IMR-90 (cell line): ENCODE data around the gene PRR33. TPM values are rescaled to one million over a fixed set of nuclear protein-coding genes. Genes with fewer than 3 reads are reported as not detected.

Experiments used
- ATAC-seq: fragments of 200-7000 bp; cut with Tn5 transposase; 2 replicates; pipeline ENCODE4 v1.9.1; 2020; ENCODE audit warnings: low read depth, mild to moderate bottlenecking, moderate library complexity
- BruUV-seq: library from RNA; stranded (reverse); fragments of 400-500 nt; replicated peaks from 2 replicates; lab custom pipeline; 2021; lab: Mats Ljungman, UMichigan
- CTCF ChIA-PET: fragments of 300-600 bp; formaldehyde crosslinking; extraction: SDS; loops from one replicate; lab custom pipeline; 2021; ENCODE audit warnings: antibody characterized with exemption; lab: Yijun Ruan, JAX
- POLR2A ChIA-PET: fragments of 300-600 bp; sonication (Branson Sonifier 250); formaldehyde crosslinking; loops from one replicate; lab custom pipeline; 2022; ENCODE audit warnings: antibody characterized with exemption; ENCODE audit not compliant: unreplicated experiment; lab: Charles Lee
- DNase-seq: peaks from one replicate; pipeline ENCODE4 v3.0.0; 2013
- H2AFZ ChIP-seq: replicated peaks from 2 replicates; pipeline ENCODE3; 2013; ENCODE audit warnings: low read length, mild to moderate bottlenecking; ENCODE audit not compliant: poor library complexity
- H2AK5ac ChIP-seq: 2 replicates; pipeline ENCODE4 v1.6.1; 2013; ENCODE audit warnings: low read depth, low read length, inconsistent platforms
- H2AK9ac ChIP-seq: replicated peaks from 2 replicates; pipeline ENCODE3; 2013; ENCODE audit warnings: mild to moderate bottlenecking, low read depth, low read length, moderate library complexity; ENCODE audit not compliant: poor library complexity
- H2BK120ac ChIP-seq: 2 replicates; pipeline ENCODE4 v1.6.1; 2013; ENCODE audit warnings: low read depth, low read length, inconsistent platforms
- H2BK15ac ChIP-seq: 3 replicates; pipeline ENCODE4 v1.6.1; 2013; ENCODE audit warnings: low read depth, low read length, inconsistent platforms
- H2BK20ac ChIP-seq: 2 replicates; pipeline ENCODE4 v1.6.1; 2013; ENCODE audit warnings: low read depth, mild to moderate bottlenecking, inconsistent platforms, low read length, moderate library complexity
- H2BK5ac ChIP-seq: 2 replicates; pipeline ENCODE4 v1.6.1; 2013; ENCODE audit warnings: mild to moderate bottlenecking, low read depth, low read length, inconsistent platforms; ENCODE audit not compliant: poor library complexity, severe bottlenecking
- H3K14ac ChIP-seq: replicated peaks from 2 replicates; pipeline ENCODE4 v1.6.1; 2013; ENCODE audit warnings: low read depth, low read length, inconsistent platforms
- H3K18ac ChIP-seq: 2 replicates; pipeline ENCODE4 v1.6.1; 2013; ENCODE audit warnings: low read depth, low read length, control low read depth
- H3K23ac ChIP-seq: 2 replicates; pipeline ENCODE4 v1.6.1; 2013; ENCODE audit warnings: low read depth, low read length, inconsistent platforms
- H3K27ac ChIP-seq: 2 replicates; pipeline ENCODE4 v1.5.1; 2013; ENCODE audit warnings: mild to moderate bottlenecking, control low read depth, low read length; ENCODE audit not compliant: insufficient read depth
- H3K27me3 ChIP-seq: 2 replicates; pipeline ENCODE4 v1.6.1; 2013; ENCODE audit warnings: low read length; ENCODE audit not compliant: control insufficient read depth, insufficient read depth
- H3K36me3 ChIP-seq: 2 replicates; pipeline ENCODE4 v1.6.1; 2013; ENCODE audit warnings: low read length, mixed read lengths; ENCODE audit not compliant: control insufficient read depth, insufficient read depth
- H3K4ac ChIP-seq: 2 replicates; pipeline ENCODE4 v1.6.1; 2013; ENCODE audit warnings: low read depth, low read length, inconsistent platforms
- H3K4me1 ChIP-seq: 2 replicates; pipeline ENCODE4 v1.6.1; 2013; ENCODE audit warnings: low read length, mixed read lengths; ENCODE audit not compliant: control insufficient read depth, insufficient read depth
- H3K4me2 ChIP-seq: 2 replicates; pipeline ENCODE4 v1.6.1; 2013; ENCODE audit warnings: low read depth, mild to moderate bottlenecking, control low read depth, low read length, moderate library complexity
- H3K4me3 ChIP-seq: 2 replicates; pipeline ENCODE4 v1.5.1; 2013; ENCODE audit warnings: low read depth, mild to moderate bottlenecking, control low read depth, low read length, moderate library complexity; ENCODE audit not compliant: insufficient read depth
- H3K56ac ChIP-seq: 2 replicates; pipeline ENCODE4 v1.6.1; 2013; ENCODE audit warnings: low read length, inconsistent platforms; ENCODE audit not compliant: insufficient read depth; ENCODE audit errors: extremely low read depth
- H3K79me1 ChIP-seq, 2 experiments: 2 replicates each; pipeline ENCODE4 v1.6.1; 2013; ENCODE audit warnings: low read length in 2 of 2, inconsistent platforms in 1 of 2, low read depth in 1 of 2
- H3K9ac ChIP-seq: 2 replicates; pipeline ENCODE4 v1.6.1; 2013; ENCODE audit warnings: low read depth, low read length, control low read depth
- H3K9me1 ChIP-seq: 2 replicates; pipeline ENCODE4 v1.6.1; 2013; ENCODE audit warnings: low read length, inconsistent platforms; ENCODE audit not compliant: insufficient read depth
- H3K9me3 ChIP-seq: 2 replicates; pipeline ENCODE4 v1.6.1; 2013; ENCODE audit warnings: low read length; ENCODE audit not compliant: control insufficient read depth, insufficient read depth
- H4K20me1 ChIP-seq: 2 replicates; pipeline ENCODE4 v1.6.1; 2013; ENCODE audit warnings: low read length, inconsistent platforms; ENCODE audit not compliant: insufficient read depth
- H4K5ac ChIP-seq: 2 replicates; pipeline ENCODE4 v1.6.1; 2013; ENCODE audit warnings: mild to moderate bottlenecking, low read depth, low read length, control low read depth
- H4K8ac ChIP-seq, 2 experiments: 2 replicates each; pipeline ENCODE4 v1.6.1; 2013; ENCODE audit warnings: low read depth in 2 of 2, low read length in 2 of 2, control low read depth in 1 of 2, inconsistent platforms in 1 of 2
- H4K91ac ChIP-seq: 2 replicates; pipeline ENCODE4 v1.6.1; 2013; ENCODE audit warnings: low read depth, low read length, inconsistent platforms; ENCODE audit not compliant: insufficient read depth
- BHLHE40 ChIP-seq: fragments of 150-350 bp; IDR thresholded peaks from 2 replicates; pipeline ENCODE4 v1.6.1; 2016; ENCODE audit warnings: mild to moderate bottlenecking, low read depth, low read length
- CEBPB ChIP-seq: IDR thresholded peaks from 2 replicates; pipeline ENCODE4 v1.6.1; 2012; ENCODE audit warnings: low read depth, low read length, improper control_type of control experiment
- CHD1 ChIP-seq: IDR thresholded peaks from 2 replicates; pipeline ENCODE4 v1.6.1; 2012; ENCODE audit warnings: low read depth, low read length, improper control_type of control experiment
- FOS ChIP-seq: fragments of 150-350 bp; IDR thresholded peaks from 2 replicates; pipeline ENCODE4 v1.6.1; 2016; ENCODE audit warnings: low read depth, low read length
- MAFK ChIP-seq: IDR thresholded peaks from 2 replicates; pipeline ENCODE4 v1.6.1; 2012; ENCODE audit warnings: low read depth, low read length, improper control_type of control experiment
- MAZ ChIP-seq: IDR thresholded peaks from 2 replicates; pipeline ENCODE4 v1.6.1; 2012; ENCODE audit warnings: low read depth, mild to moderate bottlenecking, low read length, improper control_type of control experiment, moderate library complexity, borderline replicate concordance
- MXI1 ChIP-seq: IDR thresholded peaks from 2 replicates; pipeline ENCODE4 v1.6.1; 2012; ENCODE audit warnings: low read depth, mild to moderate bottlenecking, low read length, moderate library complexity, borderline replicate concordance
- NFE2L2 ChIP-seq: fragments of 150-350 bp; IDR thresholded peaks from 2 replicates; pipeline ENCODE4 v1.6.1; 2016; ENCODE audit warnings: low read depth, mild to moderate bottlenecking, low read length
- POLR2A ChIP-seq: IDR thresholded peaks from 2 replicates; pipeline ENCODE4 v1.6.1; 2012; ENCODE audit warnings: mild to moderate bottlenecking, low read depth, low read length
- RAD21 ChIP-seq: IDR thresholded peaks from 2 replicates; pipeline ENCODE4 v1.6.1; 2012; ENCODE audit warnings: low read length, improper control_type of control experiment
- RCOR1 ChIP-seq: IDR thresholded peaks from 2 replicates; pipeline ENCODE4 v1.6.1; 2012; ENCODE audit warnings: mild to moderate bottlenecking, low read length, improper control_type of control experiment; ENCODE audit not compliant: insufficient replicate concordance
- RFX5 ChIP-seq: IDR thresholded peaks from 2 replicates; pipeline ENCODE4 v1.8.0; 2012; ENCODE audit warnings: low read depth, mild to moderate bottlenecking, low read length, moderate library complexity
- SMC3 ChIP-seq: fragments of 150-350 bp; IDR thresholded peaks from 2 replicates; pipeline ENCODE4 v1.6.1; 2016; ENCODE audit warnings: low read depth, mild to moderate bottlenecking, antibody characterized with exemption, low read length, moderate library complexity
- WGBS, 2 experiments: methylation state at CpG; one replicate each; pipeline versions ENCODE4 v1.1.5 to v1.1.7; 2013; ENCODE audit warnings: missing lambda C conversion rate in 2 of 2; ENCODE audit not compliant: insufficient read length in 1 of 2; ENCODE audit errors: extremely low coverage in 2 of 2; 5-methylcytosine and 5-hydroxymethylcytosine counted together
- dilution Hi-C: fragments of 300-500 bp; cut with HindIII; formaldehyde crosslinking; loops from one replicate; pipeline ENCODE4 v1.14.3; 2018; ENCODE audit warnings: low sequenced_read_pairs; ENCODE audit not compliant: unreplicated experiment
- in situ Hi-C: fragments of 300-500 bp; cut with MboI; formaldehyde crosslinking; loops from 3 replicates; pipeline ENCODE4 v1.14.3; 2019; ENCODE audit warnings: low sequenced_read_pairs, inconsistent platforms, mixed read lengths
- intact Hi-C: fragments of 100-400 bp; cut with micrococcal nuclease; formaldehyde crosslinking; loops from 2 replicates; pipeline ENCODE4 v1.10.0; 2022
- polyA plus RNA-seq, 3 experiments: library from polyadenylated mRNA; depleted of rRNA; stranded (reverse); fragments of >200 nt; gene quantifications; 2 replicates each; pipeline ENCODE4 v1.2.3, GENCODE V29; 2012; ENCODE audit warnings: low replicate concordance in 1 of 3
- total RNA-seq: library from RNA; depleted of rRNA; stranded (reverse); fragments of >200 nt; gene quantifications from 2 replicates; pipeline ENCODE4 v1.2.3, GENCODE V29; 2012
- TF ChIP-seq, protein P1 (sequence below): conservative IDR thresholded peaks from 2 replicates; pipeline ENCODE4 v1.5.1; 2012; ENCODE audit warnings: mild to moderate bottlenecking, low read depth, low read length, improper control_type of control experiment
- TF ChIP-seq, protein P2 (sequence below): fragments of 150-350 bp; IDR thresholded peaks from 2 replicates; pipeline ENCODE4 v1.6.1; 2016; ENCODE audit warnings: low read depth, mild to moderate bottlenecking, low read length, moderate library complexity, borderline replicate concordance
- TF ChIP-seq, protein P3 (sequence below): fragments of 150-350 bp; IDR thresholded peaks from 2 replicates; pipeline ENCODE4 v1.6.1; 2017; ENCODE audit warnings: mild to moderate bottlenecking, antibody characterized with exemption, low read length, low read depth

Gene PRR33
- total and polyA plus RNA-seq, 2 of the 4 experiments (the other 2 are of a cell fraction) = not detected

DNA sequence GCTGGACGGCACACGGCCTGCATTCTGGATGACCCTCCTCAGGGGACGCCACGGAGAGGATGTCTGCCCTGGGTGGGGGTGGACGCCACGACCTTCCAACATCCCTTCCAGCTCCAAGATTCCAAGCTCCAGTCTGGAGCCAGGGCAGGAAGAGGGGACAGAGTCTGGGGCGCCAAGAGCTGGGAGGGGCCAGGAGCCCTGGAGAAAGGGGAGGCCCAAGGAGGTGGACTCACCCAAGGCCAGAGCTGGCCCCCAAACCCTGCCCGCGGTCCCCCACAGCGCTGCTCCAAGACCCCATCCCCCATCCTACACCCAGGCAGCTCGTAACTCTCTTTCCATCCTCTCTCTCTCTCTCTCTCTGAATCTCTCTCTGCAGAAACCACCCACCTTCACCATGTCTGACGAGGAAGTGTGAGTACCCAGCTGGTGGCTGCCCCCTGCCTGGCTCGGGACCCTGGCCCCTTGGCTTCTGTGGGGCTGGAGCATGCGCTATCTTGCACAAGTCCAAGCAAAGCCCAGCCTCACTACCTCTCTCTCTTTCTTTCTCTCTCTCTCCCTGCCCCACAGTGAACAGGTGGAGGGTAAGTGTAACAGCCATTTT is 30.9 kb upstream of the PRR33 start:
- ATAC-seq = no peak
- H3K9me3 ChIP-seq = no peaks in the 10 kb centered on the region
- H3K4me3 ChIP-seq = no peak overlapping the region
- H4K20me1 ChIP-seq = no peaks in the 10 kb centered on the region
- H3K36me3 ChIP-seq = no peaks in the 10 kb centered on the region
- 52% methylated on average over 4 of the region's 14 CpGs; no CpG with 5 or more reads in 1 of the 2 experiments for WGBS, 2 experiments
- no peak for DNase-seq
- no peak overlapping the region for H3K23ac ChIP-seq
- no peak overlapping the region for H4K5ac ChIP-seq
- no peak overlapping the region for H2AK5ac ChIP-seq
- no peaks in the 10 kb centered on the region for H3K9me1 ChIP-seq
- no peak overlapping the region for H3K4me2 ChIP-seq
- no peak overlapping the region for H2BK20ac ChIP-seq
- no peak for TF ChIP-seq RAD21
- no peak for TF ChIP-seq MAZ
- TF ChIP-seq CEBPB = no peak
- no peak for TF ChIP-seq CHD1
- TF ChIP-seq, protein P1, sequence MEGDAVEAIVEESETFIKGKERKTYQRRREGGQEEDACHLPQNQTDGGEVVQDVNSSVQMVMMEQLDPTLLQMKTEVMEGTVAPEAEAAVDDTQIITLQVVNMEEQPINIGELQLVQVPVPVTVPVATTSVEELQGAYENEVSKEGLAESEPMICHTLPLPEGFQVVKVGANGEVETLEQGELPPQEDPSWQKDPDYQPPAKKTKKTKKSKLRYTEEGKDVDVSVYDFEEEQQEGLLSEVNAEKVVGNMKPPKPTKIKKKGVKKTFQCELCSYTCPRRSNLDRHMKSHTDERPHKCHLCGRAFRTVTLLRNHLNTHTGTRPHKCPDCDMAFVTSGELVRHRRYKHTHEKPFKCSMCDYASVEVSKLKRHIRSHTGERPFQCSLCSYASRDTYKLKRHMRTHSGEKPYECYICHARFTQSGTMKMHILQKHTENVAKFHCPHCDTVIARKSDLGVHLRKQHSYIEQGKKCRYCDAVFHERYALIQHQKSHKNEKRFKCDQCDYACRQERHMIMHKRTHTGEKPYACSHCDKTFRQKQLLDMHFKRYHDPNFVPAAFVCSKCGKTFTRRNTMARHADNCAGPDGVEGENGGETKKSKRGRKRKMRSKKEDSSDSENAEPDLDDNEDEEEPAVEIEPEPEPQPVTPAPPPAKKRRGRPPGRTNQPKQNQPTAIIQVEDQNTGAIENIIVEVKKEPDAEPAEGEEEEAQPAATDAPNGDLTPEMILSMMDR = no peak
- no peak for TF ChIP-seq BHLHE40
- TF ChIP-seq FOS = no peak
- TF ChIP-seq RFX5 = no peak
- no peak for TF ChIP-seq SMC3
- TF ChIP-seq POLR2A = no peak
- no peak for TF ChIP-seq NFE2L2
- TF ChIP-seq RCOR1 = no peak
- TF ChIP-seq, protein P2, sequence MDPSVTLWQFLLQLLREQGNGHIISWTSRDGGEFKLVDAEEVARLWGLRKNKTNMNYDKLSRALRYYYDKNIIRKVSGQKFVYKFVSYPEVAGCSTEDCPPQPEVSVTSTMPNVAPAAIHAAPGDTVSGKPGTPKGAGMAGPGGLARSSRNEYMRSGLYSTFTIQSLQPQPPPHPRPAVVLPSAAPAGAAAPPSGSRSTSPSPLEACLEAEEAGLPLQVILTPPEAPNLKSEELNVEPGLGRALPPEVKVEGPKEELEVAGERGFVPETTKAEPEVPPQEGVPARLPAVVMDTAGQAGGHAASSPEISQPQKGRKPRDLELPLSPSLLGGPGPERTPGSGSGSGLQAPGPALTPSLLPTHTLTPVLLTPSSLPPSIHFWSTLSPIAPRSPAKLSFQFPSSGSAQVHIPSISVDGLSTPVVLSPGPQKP = no peak
- TF ChIP-seq MXI1 = no peak
- TF ChIP-seq MAFK = no peak
- TF ChIP-seq, protein P3, sequence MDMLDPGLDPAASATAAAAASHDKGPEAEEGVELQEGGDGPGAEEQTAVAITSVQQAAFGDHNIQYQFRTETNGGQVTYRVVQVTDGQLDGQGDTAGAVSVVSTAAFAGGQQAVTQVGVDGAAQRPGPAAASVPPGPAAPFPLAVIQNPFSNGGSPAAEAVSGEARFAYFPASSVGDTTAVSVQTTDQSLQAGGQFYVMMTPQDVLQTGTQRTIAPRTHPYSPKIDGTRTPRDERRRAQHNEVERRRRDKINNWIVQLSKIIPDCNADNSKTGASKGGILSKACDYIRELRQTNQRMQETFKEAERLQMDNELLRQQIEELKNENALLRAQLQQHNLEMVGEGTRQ = no peak
- no peak overlapping the region for H2AFZ ChIP-seq
- ChIA-PET CTCF (no interaction called here), POLR2A (no interaction called here)
- H3K27ac ChIP-seq = no peak overlapping the region
- no peaks in the 10 kb centered on the region for H3K79me1 ChIP-seq
- no peak overlapping the region for H3K9ac ChIP-seq
- no peak overlapping the region for H4K8ac ChIP-seq
- in situ Hi-C loops = no loop called here
- no peak overlapping the region for H2AK9ac ChIP-seq
- no peak overlapping the region for H4K91ac ChIP-seq
- H3K27me3 ChIP-seq = peaks cover 10% of the 10 kb centered on the region
- BruUV-seq = no TSS peak
- no peak overlapping the region for H3K14ac ChIP-seq
- H3K18ac ChIP-seq = no peak overlapping the region
- no peak overlapping the region for H3K4ac ChIP-seq
- no peak overlapping the region for H2BK120ac ChIP-seq
- no peaks in the 10 kb centered on the region for H3K4me1 ChIP-seq
- dilution Hi-C loops = no loop called here
- no peak overlapping the region for H2BK15ac ChIP-seq
- H3K56ac ChIP-seq = no peak overlapping the region
- intact Hi-C loops = no loop called here
- H2BK5ac ChIP-seq = no peak overlapping the region
